K562 (cell line): ENCODE results near the gene PPP1R14B. TPM values are rescaled to one million over a fixed set of nuclear protein-coding genes. Genes with fewer than 3 reads are reported as not detected.

Source experiments
- ATAC-seq: fragments of 200-7000 bp; cut with Tn5 transposase; 3 replicates; pipeline ENCODE4 v1.9.1; 2020; ENCODE audit warnings: moderate library complexity
- BruUV-seq: library from RNA; stranded (reverse); fragments of 400-500 nt; replicated peaks from 2 replicates; lab custom pipeline; 2021; lab: Mats Ljungman, UMichigan
- CTCF ChIA-PET: fragments of 300-600 bp; formaldehyde crosslinking; extraction: SDS; loops from one replicate; lab custom pipeline; 2021; ENCODE audit warnings: low intra/inter-chr PET ratio; lab: Yijun Ruan, JAX
- POLR2A ChIA-PET: fragments of 300-600, 350-650 bp; sonication (Branson Sonifier 250); formaldehyde crosslinking; extraction: SDS; loops from one replicate; lab custom pipeline; 2021; ENCODE audit warnings: antibody characterized with exemption, inconsistent platforms; lab: Yijun Ruan, JAX
- DNase-seq, 4 experiments: peaks; one replicate each; pipeline versions ENCODE4 v3.0.0 to v3.0.0-alpha.2; 2011 to 2018; ENCODE audit warnings: low spot score in 3 of 4, mixed read lengths in 3 of 4; ENCODE audit errors: extremely low read depth in 1 of 4
- FAIRE-seq: peaks from 2 replicates; lab custom pipeline; 2011; peaks lifted over from hg19 to GRCh38; lab: Jason Lieb, UNC
- H2AFZ ChIP-seq: 2 replicates; pipeline ENCODE4 v1.6.0; 2011; ENCODE audit warnings: low read depth, low read length, control low read depth, inconsistent platforms
- H3K27ac ChIP-seq: fragments of 200-600 bp; 3 replicates; pipeline ENCODE4 v1.8.0; 2011; ENCODE audit warnings: low read depth, mild to moderate bottlenecking, control low read depth, inconsistent platforms, low read length, moderate library complexity, mixed read lengths; ENCODE audit errors: extremely low read depth
- H3K27me3 ChIP-seq, 2 experiments: fragments of 300-600 bp in 1 of 2; 2 replicates in 1 of 2; 3 replicates in 1 of 2; pipeline versions ENCODE4 v1.6.0 to v1.8.0; 2011; ENCODE audit warnings: inconsistent platforms in 2 of 2, low read length in 2 of 2, mild to moderate bottlenecking in 1 of 2, mixed read lengths in 1 of 2, moderate library complexity in 1 of 2; ENCODE audit not compliant: control insufficient read depth in 2 of 2, insufficient read depth in 2 of 2
- H3K36me3 ChIP-seq: fragments of 300-600 bp; 3 replicates; pipeline ENCODE4 v1.8.0; 2011; ENCODE audit warnings: mild to moderate bottlenecking, low read length, inconsistent platforms; ENCODE audit not compliant: control insufficient read depth, insufficient read depth
- H3K4me1 ChIP-seq, 2 experiments: fragments of 200-600 bp in 1 of 2; replicated peaks in 1 of 2; 2 replicates in 1 of 2; 3 replicates in 1 of 2; pipeline versions ENCODE4 v1.5.1 to v1.8.0; 2011; ENCODE audit warnings: inconsistent platforms in 2 of 2, low read length in 2 of 2, mild to moderate bottlenecking in 1 of 2, mixed read lengths in 1 of 2, moderate library complexity in 1 of 2; ENCODE audit not compliant: control insufficient read depth in 2 of 2, insufficient read depth in 2 of 2
- H3K4me2 ChIP-seq: 2 replicates; pipeline ENCODE4 v1.6.1; 2011; ENCODE audit warnings: low read length, control low read depth, inconsistent platforms, mixed read lengths; ENCODE audit not compliant: insufficient read depth
- H3K4me3 ChIP-seq: fragments of 200-600 bp; sonication (generic), shearing (Covaris generic); 2 replicates; pipeline ENCODE4 v1.5.1; 2016; ENCODE audit warnings: control low read depth, inconsistent platforms
- H3K79me2 ChIP-seq: fragments of 200-600 bp; 3 replicates; pipeline ENCODE4 v1.8.0; 2011; ENCODE audit warnings: low read length, inconsistent platforms; ENCODE audit not compliant: control insufficient read depth, insufficient read depth
- H3K9ac ChIP-seq, 2 experiments: 2 replicates each; pipeline versions ENCODE4 v1.6.0 to v1.6.1; 2011; ENCODE audit warnings: low read depth in 2 of 2, low read length in 2 of 2, control low read depth in 1 of 2, inconsistent platforms in 1 of 2, mild to moderate bottlenecking in 1 of 2, mixed read lengths in 1 of 2; ENCODE audit not compliant: insufficient read depth in 1 of 2
- H3K9me1 ChIP-seq: one replicate; pipeline ENCODE4 v1.6.0; 2011; ENCODE audit warnings: inconsistent platforms, mild to moderate bottlenecking, low read length, moderate library complexity; ENCODE audit not compliant: control insufficient read depth, insufficient read depth
- H3K9me3 ChIP-seq: replicated peaks from 2 replicates; pipeline ENCODE4 v1.5.1; 2011; ENCODE audit warnings: low read depth, low read length, inconsistent platforms; ENCODE audit not compliant: control insufficient read depth, insufficient read depth
- H4K20me1 ChIP-seq: replicated peaks from 2 replicates; pipeline ENCODE4 v1.6.1; 2011; ENCODE audit warnings: low read length, inconsistent platforms, mixed read lengths; ENCODE audit not compliant: control insufficient read depth, insufficient read depth
- HMGXB4 ChIP-seq: sonication (generic); formaldehyde crosslinking; IDR thresholded peaks from 2 replicates; pipeline ENCODE4 v1.8.1; 2023; ENCODE audit warnings: mild to moderate bottlenecking, missing genetic modification reagents
- POLR2A ChIP-seq: fragments of 450-650 bp; conservative IDR thresholded peaks from 2 replicates; pipeline ENCODE4 v1.6.1; 2016
- POLR2G ChIP-seq: fragments of 200-400 bp; formaldehyde crosslinking; IDR thresholded peaks from 2 replicates; pipeline ENCODE4 v1.6.1; 2017; ENCODE audit warnings: low read depth, mild to moderate bottlenecking, antibody characterized with exemption, low read length, moderate library complexity
- RBFOX2 ChIP-seq: fragments of 200-400 bp; formaldehyde crosslinking; IDR thresholded peaks from 2 replicates; pipeline ENCODE4 v1.6.1; 2017; ENCODE audit warnings: low read depth, mild to moderate bottlenecking, low read length, moderate library complexity
- ZNF184 ChIP-seq: sonication (generic); formaldehyde crosslinking; IDR thresholded peaks from 2 replicates; pipeline ENCODE4 v1.5.0; 2020; ENCODE audit warnings: missing genetic modification reagents
- WGBS: fragments of 100-300 bp; shearing (Covaris generic); methylation state at CpG from one replicate; pipeline ENCODE4 v1.1.6; 2016; ENCODE audit warnings: low coverage, mixed read lengths; ENCODE audit not compliant: insufficient coverage; ENCODE audit errors: missing lambda C conversion rate; 5-methylcytosine and 5-hydroxymethylcytosine counted together
- in situ Hi-C: fragments of 300-500 bp; cut with MboI; formaldehyde crosslinking; loops from 4 replicates; pipeline ENCODE4 v1.15.0; 2018; ENCODE audit warnings: inconsistent platforms, mixed read lengths
- intact Hi-C: fragments of 100-400 bp; cut with micrococcal nuclease; formaldehyde crosslinking; loops from 2 replicates; pipeline ENCODE4 v1.14.2; 2022
- polyA plus RNA-seq, 8 experiments: library from polyadenylated mRNA; depleted of rRNA in 4 of 8; stranded (reverse) in 5 of 8; unstranded in 3 of 8; fragments of >200 nt; fragmentation: Nextera tagmentation in 2 of 8; fragmentation: Illumina TruSeq in 1 of 8; extraction: Ambion mirVana in 2 of 8; extraction: Trizol in 1 of 8; gene quantifications; 2 replicates each; pipeline versions ENCODE4 v1.2.1 to v1.2.3, GENCODE V29; 2011 to 2014; ENCODE audit warnings: inconsistent platforms in 1 of 8, missing spikeins in 1 of 8
- total RNA-seq, 7 experiments: library from RNA; depleted of rRNA in 6 of 7; stranded (reverse); fragments of >200 nt in 6 of 7; fragmentation: Illumina TruSeq in 2 of 7; extraction: Trizol in 2 of 7; gene quantifications; 2 replicates each; pipeline versions ENCODE4 v1.2.1 to v1.2.3, GENCODE V29; 2011 to 2021; ENCODE audit warnings: low replicate concordance in 1 of 7

PPP1R14B gene
- total and polyA plus RNA-seq, 9 of the 15 experiments (the other 6 are each of a cell fraction or from before 2014, with no cell fraction given), result 7.7 to 566 (median 212) TPM

DNA sequence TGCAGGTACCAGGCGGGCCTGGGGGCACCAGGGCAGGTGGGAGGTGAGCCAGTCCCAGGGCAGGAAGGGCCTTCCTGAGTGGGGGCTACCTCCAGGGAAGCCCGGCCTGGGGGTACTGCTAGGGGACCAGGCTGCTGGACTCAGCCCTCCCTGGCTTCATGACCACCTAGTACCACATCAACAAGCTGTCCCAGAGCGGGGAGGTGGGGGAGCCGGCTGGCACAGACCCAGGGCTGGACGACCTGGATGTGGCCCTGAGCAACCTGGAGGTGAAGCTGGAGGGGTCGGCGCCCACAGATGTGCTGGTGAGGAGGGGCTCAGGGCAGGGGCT, 27.4 kb downstream of the PPP1R14B start:
- in situ Hi-C loops (no loop called here), intact Hi-C loops (no loop called here)
- TF ChIP-seq ZNF184 (CRISPR knock-in tag) (no peak), POLR2A (0 out of 2 replicates have a peak, but pooled peaks have one; percentile 32), HMGXB4 (CRISPR knock-in tag) (no peak), RBFOX2 (peak; percentile 60), POLR2G (peak; percentile 71)
- no peaks in the 10 kb centered on the region for H3K9me1 ChIP-seq
- no peaks in the 10 kb centered on the region for H4K20me1 ChIP-seq
- H3K9me3 ChIP-seq, result no peaks in the 10 kb centered on the region
- no peak for DNase-seq
- CTCF ChIA-PET, result no interaction called here
- BruUV-seq, result no TSS peak
- H3K36me3 ChIP-seq, result peaks cover 82% of the 10 kb centered on the region
- no peak overlapping the region for H3K4me3 ChIP-seq
- 79% methylated on average over 7 of the region's 7 CpGs for WGBS
- no peak for FAIRE-seq
- no peaks in the 10 kb centered on the region for H3K27me3 ChIP-seq
- no peaks in the 10 kb centered on the region for H3K79me2 ChIP-seq
- peaks cover 0 to 28% of the 10 kb centered on the region in 2 experiments; a peak in 2 of 5 replicates for H3K4me1 ChIP-seq
- no peak for ATAC-seq
- POLR2A ChIA-PET, result interaction anchor here (0.8 to 7.0 kb wide), 2 partner anchors 12 to 20 kb away, joined by 4 to 57 read pairs; partner anchors contain the start of gene FERMT3
- no peak overlapping the region for H3K27ac ChIP-seq
- H3K4me2 ChIP-seq, result no peak overlapping the region
- H2AFZ ChIP-seq, result no peak overlapping the region
- H3K9ac ChIP-seq, result no peak overlapping the region; a peak in 1 of 4 replicates
